ENCODE results near the gene TRAPPC3L.
"Not testable (repeated sequence)": the region's sequence is repeated elsewhere in the genome, so short reads cannot be mapped to it uniquely, and the experiment has no call there.

Gene TRAPPC3L

DNA sequence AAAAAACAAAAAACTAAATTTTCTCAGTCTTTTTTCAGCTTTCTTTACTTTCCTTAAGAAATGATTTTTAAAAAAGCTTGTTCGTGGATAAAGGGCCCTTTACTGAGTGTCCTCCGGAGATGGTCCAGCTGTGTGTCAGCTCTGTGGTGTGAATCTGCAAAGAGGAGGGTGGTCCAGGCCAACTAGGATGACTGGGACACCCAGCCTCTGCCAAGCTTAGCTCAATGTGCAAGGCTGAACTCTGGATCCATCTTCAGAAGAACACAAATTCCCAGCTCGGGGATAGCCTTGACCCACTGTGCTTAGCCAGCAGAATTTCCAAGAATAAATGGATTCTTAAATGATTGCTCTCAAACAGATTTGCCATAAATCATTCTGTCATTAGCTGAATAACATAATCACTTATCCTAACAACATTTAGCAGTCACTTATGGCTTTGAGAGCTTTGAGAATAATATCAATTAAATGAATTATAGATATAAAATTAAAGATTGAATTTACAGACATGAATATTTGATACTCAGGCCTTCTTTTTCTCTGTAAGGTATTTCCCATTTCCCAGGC, 48.3 kb downstream of the TRAPPC3L start:
- TF ChIP-seq, protein P1, sequence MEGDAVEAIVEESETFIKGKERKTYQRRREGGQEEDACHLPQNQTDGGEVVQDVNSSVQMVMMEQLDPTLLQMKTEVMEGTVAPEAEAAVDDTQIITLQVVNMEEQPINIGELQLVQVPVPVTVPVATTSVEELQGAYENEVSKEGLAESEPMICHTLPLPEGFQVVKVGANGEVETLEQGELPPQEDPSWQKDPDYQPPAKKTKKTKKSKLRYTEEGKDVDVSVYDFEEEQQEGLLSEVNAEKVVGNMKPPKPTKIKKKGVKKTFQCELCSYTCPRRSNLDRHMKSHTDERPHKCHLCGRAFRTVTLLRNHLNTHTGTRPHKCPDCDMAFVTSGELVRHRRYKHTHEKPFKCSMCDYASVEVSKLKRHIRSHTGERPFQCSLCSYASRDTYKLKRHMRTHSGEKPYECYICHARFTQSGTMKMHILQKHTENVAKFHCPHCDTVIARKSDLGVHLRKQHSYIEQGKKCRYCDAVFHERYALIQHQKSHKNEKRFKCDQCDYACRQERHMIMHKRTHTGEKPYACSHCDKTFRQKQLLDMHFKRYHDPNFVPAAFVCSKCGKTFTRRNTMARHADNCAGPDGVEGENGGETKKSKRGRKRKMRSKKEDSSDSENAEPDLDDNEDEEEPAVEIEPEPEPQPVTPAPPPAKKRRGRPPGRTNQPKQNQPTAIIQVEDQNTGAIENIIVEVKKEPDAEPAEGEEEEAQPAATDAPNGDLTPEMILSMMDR (IDR thresholded peaks at IDR 0.05; ENCODE audit: control insufficient read depth, insufficient read depth, low read depth, low read length, missing control alignments): no peak
- no peak overlapping the region for H3K4me3 ChIP-seq (ENCODE audit: control insufficient read depth, low read depth, low read length)
- no peak for DNase-seq (ENCODE audit: low read depth)

DNA sequence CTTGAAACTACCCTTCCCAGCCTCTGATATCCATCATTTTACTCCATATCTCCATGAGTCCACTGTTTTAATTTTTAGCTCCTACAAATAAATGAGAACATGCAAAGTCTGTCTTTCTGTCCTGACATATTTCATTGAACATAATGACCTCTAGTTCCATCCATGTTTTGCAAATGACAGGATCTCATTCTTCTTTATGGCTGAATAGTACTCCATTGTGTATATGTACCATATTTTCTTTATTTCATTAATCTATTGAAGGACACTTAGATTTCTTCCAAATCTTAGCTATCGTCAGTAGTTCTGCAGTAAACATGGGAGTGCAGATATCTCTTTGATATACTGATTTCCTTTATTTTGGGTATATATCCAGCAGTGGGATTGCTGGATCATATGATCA, 50.3 kb downstream of the TRAPPC3L start:
- H3K4me3 ChIP-seq (ENCODE audit: control insufficient read depth, low read depth, low read length); DNase-seq (ENCODE audit: low read depth): not testable (repeated sequence)

DNA sequence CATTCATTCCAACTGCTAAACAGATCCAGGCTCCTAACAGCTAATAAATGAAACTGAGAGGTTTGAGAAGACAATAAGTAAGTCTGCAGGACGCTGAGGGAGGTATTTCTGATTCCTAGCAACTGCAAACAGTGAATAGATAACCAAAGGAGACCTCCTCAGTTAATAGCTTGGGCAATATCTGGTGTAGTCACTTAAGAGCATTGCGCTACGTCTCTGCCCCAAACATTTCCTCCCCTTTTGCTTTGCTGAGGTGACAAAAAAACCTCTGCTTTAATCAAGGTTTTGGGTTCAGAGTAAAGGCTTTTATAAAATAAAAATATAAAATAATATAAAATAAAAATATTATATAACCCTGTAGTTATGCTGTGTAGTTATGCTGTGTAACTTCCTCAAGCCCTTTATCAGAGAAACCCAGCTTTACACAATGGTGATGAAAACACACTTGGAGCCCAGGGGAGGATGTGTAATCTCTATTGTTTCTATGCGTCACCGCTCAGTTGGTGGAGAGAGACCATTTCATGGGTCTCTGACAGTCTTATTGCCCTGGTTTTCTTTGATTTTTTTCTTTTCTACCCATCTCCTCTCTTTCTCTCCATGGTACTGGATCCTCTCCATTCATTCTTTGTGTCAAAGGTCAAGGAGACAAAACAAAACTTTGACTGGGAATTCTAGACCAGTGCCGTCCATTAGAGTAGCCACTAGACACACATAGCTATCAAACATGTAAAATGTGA, 53.0 kb downstream of the TRAPPC3L start:
- H3K4me3 ChIP-seq (ENCODE audit: control insufficient read depth, low read depth, low read length): no peak overlapping the region
- DNase-seq (ENCODE audit: low read depth): no peak
- TF ChIP-seq, protein P1 (IDR thresholded peaks at IDR 0.05; ENCODE audit: control insufficient read depth, insufficient read depth, low read depth, low read length, missing control alignments): no peak

DNA sequence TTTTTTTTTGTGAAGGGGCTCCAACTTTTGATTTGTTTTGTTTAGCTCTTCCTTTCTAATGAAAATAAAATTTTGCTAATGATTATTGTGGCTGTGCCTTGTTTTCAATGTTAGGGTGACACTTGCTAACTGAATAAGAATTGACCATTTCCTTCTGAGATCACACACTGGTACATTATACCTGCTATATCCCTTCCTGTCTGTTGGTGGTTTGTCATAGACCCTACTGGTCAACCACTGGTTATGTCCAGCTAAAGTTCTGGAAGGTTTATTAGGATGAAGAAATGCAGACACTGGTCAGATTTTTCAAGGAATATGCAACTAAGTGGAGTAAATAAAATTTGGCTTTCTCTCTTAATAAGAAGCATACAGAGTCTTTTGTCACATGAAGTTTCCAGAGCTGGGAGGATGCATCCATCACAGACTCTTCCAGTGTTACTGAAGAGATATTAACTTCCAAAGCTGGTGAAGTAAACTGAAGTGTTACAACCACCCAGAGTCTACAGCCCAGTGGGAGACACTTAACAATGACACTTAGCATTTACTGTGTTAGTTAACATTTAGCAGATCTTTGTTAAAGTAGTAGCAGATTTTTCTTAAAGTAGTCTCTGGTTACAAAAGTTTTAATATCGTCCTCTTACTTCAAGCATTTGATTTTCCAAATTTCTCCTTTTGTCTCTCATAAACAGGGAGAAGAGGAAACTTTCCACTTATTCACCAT, 53.7 kb downstream of the TRAPPC3L start:
- TF ChIP-seq, protein P1 (IDR thresholded peaks at IDR 0.05; ENCODE audit: control insufficient read depth, insufficient read depth, low read depth, low read length, missing control alignments): no peak
- no peak overlapping the region for H3K4me3 ChIP-seq (ENCODE audit: control insufficient read depth, low read depth, low read length)
- DNase-seq (ENCODE audit: low read depth): no peak

DNA sequence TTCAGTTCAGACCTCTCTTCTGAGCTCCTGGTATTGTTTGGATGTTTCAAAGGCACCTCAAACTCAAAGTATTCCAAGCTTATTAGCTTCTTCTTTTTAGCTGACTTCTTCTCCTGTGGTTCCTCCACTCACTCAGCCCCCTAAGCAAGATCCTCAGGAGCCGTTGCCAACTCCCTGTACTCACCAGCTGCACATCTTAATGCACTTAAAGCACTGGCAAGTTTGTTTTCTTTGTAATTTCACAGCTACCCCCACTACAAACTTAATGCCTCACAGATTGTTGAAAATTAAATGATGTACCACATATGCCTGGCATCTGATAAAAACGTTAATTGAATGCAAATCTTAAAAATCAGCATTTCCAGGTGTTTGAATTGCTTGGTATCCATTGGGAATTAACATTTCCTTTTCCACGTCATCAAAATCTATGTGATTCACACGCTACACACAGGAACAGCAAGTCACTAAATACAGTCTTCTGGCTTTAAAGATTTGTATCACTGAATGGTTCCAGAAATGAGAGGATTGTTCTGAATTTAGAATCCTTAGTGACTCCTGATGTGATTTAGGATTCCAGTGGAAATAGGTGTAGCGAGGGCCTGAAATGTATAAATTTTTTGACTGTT, 59.8 kb downstream of the TRAPPC3L start:
- TF ChIP-seq, protein P1 (IDR thresholded peaks at IDR 0.05; ENCODE audit: control insufficient read depth, insufficient read depth, low read depth, low read length, missing control alignments): no peak
- no peak overlapping the region for H3K4me3 ChIP-seq (ENCODE audit: control insufficient read depth, low read depth, low read length)
- DNase-seq (ENCODE audit: low read depth): no peak

DNA sequence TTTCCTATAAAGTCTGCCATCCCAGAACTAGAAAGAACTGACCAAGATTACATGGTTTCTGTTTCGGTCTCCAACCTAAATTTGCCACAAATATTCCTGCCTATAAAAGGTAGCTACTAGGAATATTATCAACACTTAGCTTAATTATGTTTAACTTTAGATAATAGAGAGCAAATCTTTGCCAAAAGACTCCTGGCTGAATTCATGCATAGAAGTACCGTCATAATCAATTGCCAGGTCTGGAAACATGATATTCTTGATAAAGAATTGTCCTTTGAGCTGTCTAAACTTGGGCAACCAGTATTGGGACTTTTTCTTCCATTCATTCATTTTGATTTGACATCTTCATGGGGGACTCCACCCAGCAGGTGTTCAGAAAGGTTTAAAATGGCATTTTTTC, 61.9 kb downstream of the TRAPPC3L start:
- DNase-seq (ENCODE audit: low read depth): no peak
- H3K4me3 ChIP-seq (ENCODE audit: control insufficient read depth, low read depth, low read length): no peak overlapping the region
- TF ChIP-seq, protein P1 (IDR thresholded peaks at IDR 0.05; ENCODE audit: control insufficient read depth, insufficient read depth, low read depth, low read length, missing control alignments): no peak

DNA sequence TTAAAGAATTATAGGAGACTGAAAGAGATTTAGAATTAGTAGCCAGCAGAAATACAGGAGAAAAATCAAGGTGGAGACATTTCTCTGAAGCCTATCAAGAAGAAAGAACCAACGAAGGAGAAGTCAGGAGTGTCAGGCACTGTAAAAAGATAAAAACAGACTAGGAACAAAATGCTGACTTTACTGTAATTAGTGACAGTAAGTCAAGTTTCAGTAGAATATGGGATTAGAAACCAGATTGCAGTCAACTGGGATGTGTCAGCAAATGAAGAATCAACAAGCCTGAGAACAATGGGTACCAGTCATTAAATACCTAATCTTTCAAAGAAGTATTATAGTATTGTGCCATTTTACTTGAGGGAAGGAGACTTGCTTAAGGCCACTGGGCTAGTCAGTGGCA, 62.7 kb downstream of the TRAPPC3L start:
- TF ChIP-seq, protein P1 (IDR thresholded peaks at IDR 0.05; ENCODE audit: control insufficient read depth, insufficient read depth, low read depth, low read length, missing control alignments): no peak
- no peak overlapping the region for H3K4me3 ChIP-seq (ENCODE audit: control insufficient read depth, low read depth, low read length)
- DNase-seq (ENCODE audit: low read depth): no peak
